Stomach (tissue), 4 donors: ENCODE measurements around the gene TNK2.

Experiments used
- CTCF ChIP-seq, 7 experiments: fragments of 450-650 bp in 4 of 7; fragments of 200-600 bp in 3 of 7; sonication (generic) in 3 of 7; IDR thresholded peaks; one replicate each; pipeline ENCODE4 v1.5.1; 2016 to 2019; ENCODE audit warnings: antibody characterized with exemption in 7 of 7, control low read depth in 2 of 7, mild to moderate bottlenecking in 1 of 7
- POLR2AphosphoS5 ChIP-seq, 3 donors: sonication (generic); formaldehyde crosslinking; IDR thresholded peaks; one replicate each; pipeline ENCODE4 v1.6.1; 2016; ENCODE audit warnings: antibody characterized with exemption in 3 of 3

GRCh38 chr3:195856410-195857084 is 51.8 kb downstream of the TNK2 start:
- TF ChIP-seq CTCF (IDR thresholded peaks at IDR 0.05) (no peak), POLR2AphosphoS5 (IDR thresholded peaks at IDR 0.05) (no peak)
